Keratinocyte (primary cell): ENCODE data around the gene SKAP1.

Experiments used
- EZH2 ChIP-seq: IDR thresholded peaks from one replicate; pipeline ENCODE4 v1.6.1; 2012; ENCODE audit warnings: inconsistent platforms, mild to moderate bottlenecking, low read length, moderate library complexity
- TF ChIP-seq, protein P1 (sequence below), 3 experiments: IDR thresholded peaks in 1 of 3; conservative IDR thresholded peaks in 1 of 3; optimal IDR thresholded peaks in 1 of 3; 2 replicates in 2 of 3; 3 replicates in 1 of 3; pipeline versions ENCODE3 to v1.5.1; 2011; ENCODE audit warnings: low read length in 3 of 3, mild to moderate bottlenecking in 3 of 3, moderate library complexity in 2 of 3, control low read depth in 1 of 3, inconsistent platforms in 1 of 3; ENCODE audit not compliant: insufficient read depth in 2 of 3; ENCODE audit errors: extremely low read depth in 1 of 3

DNA sequence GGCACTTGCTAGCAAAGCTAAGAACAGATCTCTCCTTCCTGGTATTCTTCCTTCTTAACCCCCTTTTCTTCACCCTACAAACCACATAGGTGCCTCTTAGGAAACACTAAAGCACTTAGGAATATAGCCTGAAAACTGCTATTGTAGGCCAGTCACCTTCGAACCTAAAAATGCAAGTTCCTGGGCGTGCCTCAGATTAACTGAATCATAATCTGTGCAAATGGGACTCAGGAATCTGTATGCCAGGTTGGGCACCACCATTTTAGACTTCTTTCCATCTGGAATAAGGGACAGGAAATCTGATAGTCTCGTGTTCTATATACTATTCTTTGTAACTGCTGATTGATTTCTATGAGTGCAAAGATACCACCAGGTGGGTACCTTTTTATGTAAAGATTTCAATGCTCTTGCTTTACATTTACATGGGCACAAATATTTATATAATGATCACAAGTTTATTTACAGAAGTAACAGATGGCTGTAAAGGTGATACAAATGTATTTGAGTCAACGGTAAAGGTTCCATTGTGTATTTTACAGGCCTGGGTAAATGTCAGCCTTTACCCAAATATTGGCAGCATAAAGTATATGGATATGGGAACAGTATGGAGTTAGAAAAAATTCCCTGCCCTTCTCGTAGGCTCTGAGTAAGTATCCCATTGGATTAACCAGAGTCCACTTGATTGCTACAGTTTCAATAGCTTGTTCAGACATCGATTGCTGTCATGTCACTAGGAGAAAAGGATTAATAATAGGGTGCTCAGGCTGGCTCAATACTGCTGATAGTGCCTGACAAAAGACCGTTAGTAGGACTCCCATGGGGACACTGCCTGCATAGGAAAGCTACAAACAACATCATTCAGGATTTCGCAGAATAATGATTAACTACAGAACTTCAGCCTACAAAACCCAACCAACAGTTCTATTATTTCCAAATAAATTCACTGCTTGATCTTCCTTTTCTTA is 197.7 kb downstream of the SKAP1 start:
- TF ChIP-seq, protein P1, sequence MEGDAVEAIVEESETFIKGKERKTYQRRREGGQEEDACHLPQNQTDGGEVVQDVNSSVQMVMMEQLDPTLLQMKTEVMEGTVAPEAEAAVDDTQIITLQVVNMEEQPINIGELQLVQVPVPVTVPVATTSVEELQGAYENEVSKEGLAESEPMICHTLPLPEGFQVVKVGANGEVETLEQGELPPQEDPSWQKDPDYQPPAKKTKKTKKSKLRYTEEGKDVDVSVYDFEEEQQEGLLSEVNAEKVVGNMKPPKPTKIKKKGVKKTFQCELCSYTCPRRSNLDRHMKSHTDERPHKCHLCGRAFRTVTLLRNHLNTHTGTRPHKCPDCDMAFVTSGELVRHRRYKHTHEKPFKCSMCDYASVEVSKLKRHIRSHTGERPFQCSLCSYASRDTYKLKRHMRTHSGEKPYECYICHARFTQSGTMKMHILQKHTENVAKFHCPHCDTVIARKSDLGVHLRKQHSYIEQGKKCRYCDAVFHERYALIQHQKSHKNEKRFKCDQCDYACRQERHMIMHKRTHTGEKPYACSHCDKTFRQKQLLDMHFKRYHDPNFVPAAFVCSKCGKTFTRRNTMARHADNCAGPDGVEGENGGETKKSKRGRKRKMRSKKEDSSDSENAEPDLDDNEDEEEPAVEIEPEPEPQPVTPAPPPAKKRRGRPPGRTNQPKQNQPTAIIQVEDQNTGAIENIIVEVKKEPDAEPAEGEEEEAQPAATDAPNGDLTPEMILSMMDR (optimal IDR thresholded peaks at IDR 0.05 in 1 of 3, IDR thresholded peaks at IDR 0.05 in 1 of 3, conservative IDR thresholded peaks at IDR 0.05 in 1 of 3; ENCODE audit: extremely low read depth in 1 of 3, insufficient read depth in 2 of 3, low read length in 3 of 3) = no peak
- no peak for TF ChIP-seq EZH2
